Astrocyte (in vitro differentiated cells and primary cell): ENCODE data around the gene HS2ST1.

Experiments used
- EZH2 ChIP-seq: IDR thresholded peaks from 2 replicates; pipeline ENCODE4 v1.6.1; 2012; ENCODE audit warnings: mild to moderate bottlenecking, low read length, inconsistent platforms; ENCODE audit not compliant: insufficient read depth
- TF ChIP-seq, protein P1 (sequence below): IDR thresholded peaks from 2 replicates; pipeline ENCODE4 v1.5.1; 2011; ENCODE audit warnings: low read depth, mild to moderate bottlenecking, inconsistent platforms, low read length, moderate library complexity; ENCODE audit not compliant: insufficient read depth

DNA sequence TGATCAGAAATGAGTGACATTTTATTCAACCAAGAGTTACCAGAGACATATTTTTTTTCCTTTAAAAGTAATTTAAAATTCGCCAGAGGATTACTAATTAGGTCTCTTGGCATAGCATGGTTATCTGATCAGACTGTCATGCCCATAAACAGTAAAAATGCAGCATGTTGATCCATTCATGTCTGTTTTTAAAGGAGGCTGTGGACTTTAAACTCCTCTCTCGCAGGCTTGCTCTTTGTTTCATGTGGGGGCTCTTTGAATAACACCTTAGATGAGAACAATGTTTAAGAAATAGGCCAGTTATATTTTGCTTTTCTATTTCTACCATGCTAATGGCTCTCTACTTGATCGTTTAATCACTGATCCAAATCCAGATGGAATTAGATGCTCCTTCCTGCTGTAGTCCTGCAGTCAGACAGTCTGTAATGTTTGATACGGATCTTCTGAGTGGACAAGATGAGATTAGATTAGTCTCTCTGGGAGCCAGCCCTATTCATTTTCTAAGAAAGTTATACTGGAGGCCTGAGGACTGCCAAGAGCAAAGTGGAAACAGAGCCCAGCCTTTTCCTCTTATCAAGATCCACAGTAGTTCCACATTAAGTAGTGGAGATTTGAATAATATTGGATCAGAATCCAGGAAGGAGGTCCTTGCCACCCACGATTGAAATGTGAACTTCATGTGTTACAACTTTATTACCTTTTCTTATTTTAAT lies 197.4 kb downstream of the HS2ST1 start:
- TF ChIP-seq, protein P1, sequence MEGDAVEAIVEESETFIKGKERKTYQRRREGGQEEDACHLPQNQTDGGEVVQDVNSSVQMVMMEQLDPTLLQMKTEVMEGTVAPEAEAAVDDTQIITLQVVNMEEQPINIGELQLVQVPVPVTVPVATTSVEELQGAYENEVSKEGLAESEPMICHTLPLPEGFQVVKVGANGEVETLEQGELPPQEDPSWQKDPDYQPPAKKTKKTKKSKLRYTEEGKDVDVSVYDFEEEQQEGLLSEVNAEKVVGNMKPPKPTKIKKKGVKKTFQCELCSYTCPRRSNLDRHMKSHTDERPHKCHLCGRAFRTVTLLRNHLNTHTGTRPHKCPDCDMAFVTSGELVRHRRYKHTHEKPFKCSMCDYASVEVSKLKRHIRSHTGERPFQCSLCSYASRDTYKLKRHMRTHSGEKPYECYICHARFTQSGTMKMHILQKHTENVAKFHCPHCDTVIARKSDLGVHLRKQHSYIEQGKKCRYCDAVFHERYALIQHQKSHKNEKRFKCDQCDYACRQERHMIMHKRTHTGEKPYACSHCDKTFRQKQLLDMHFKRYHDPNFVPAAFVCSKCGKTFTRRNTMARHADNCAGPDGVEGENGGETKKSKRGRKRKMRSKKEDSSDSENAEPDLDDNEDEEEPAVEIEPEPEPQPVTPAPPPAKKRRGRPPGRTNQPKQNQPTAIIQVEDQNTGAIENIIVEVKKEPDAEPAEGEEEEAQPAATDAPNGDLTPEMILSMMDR: no peak
- TF ChIP-seq EZH2: no peak
